Gastrocnemius medialis (tissue), 4 donors: ENCODE results near the gene CCDC12. TPM values are rescaled to one million over a fixed set of nuclear protein-coding genes. Genes with fewer than 3 reads are reported as not detected.

Experiments
- ATAC-seq, 2 donors: fragments of 150-250 bp; one replicate each; pipeline ENCODE4 v1.9.1; 2016
- DNase-seq, 2 donors: peaks; one replicate each; pipeline ENCODE4 v3.0.0-alpha.2; 2019
- H3K27ac ChIP-seq, 4 donors: fragments of 200-600 bp; sonication (generic); 1 replicate in 1 of 4; 2 replicates in 3 of 4; pipeline ENCODE4 v1.5.1; 2016 to 2018; ENCODE audit warnings: mild to moderate bottlenecking in 2 of 4, moderate library complexity in 1 of 4
- H3K27me3 ChIP-seq, 3 donors: fragments of 200-600 bp; sonication (generic) in 2 of 3; 1 replicate in 1 of 3; 2 replicates in 2 of 3; pipeline versions ENCODE4 v1.5.1 to v1.6.0; 2016 to 2019; ENCODE audit warnings: mild to moderate bottlenecking in 1 of 3, moderate library complexity in 1 of 3
- H3K36me3 ChIP-seq, 2 donors: fragments of 200-600 bp; sonication (generic) in 1 of 2; one replicate each; pipeline ENCODE4 v1.5.1; 2017 to 2018
- H3K4me1 ChIP-seq, 2 donors: fragments of 200-600 bp; sonication (generic) in 1 of 2; one replicate each; pipeline ENCODE4 v1.5.1; 2016 to 2017; ENCODE audit warnings: mild to moderate bottlenecking in 2 of 2
- H3K4me3 ChIP-seq, 4 donors: fragments of 200-600 bp; sonication (generic) in 3 of 4; 1 replicate in 1 of 4; 2 replicates in 3 of 4; pipeline ENCODE4 v1.5.1; 2016 to 2019; ENCODE audit warnings: mild to moderate bottlenecking in 2 of 4
- H3K9me3 ChIP-seq, 3 donors: fragments of 200-600 bp; sonication (generic) in 2 of 3; 1 replicate in 1 of 3; 2 replicates in 2 of 3; pipeline ENCODE4 v1.5.1; 2016 to 2019
- POLR2A ChIP-seq, 2 donors: fragments of 450-650 bp; IDR thresholded peaks; one replicate each; pipeline ENCODE4 v1.6.1; 2017; ENCODE audit warnings: antibody characterized with exemption in 2 of 2, mild to moderate bottlenecking in 2 of 2, moderate library complexity in 2 of 2
- in situ Hi-C, 4 donors: fragments of 200-750 bp; cut with MboI; loops; one replicate each; pipeline versions ENCODE4 v1.15.0 to v1.8.0; 2017; ENCODE audit warnings: low sequenced_read_pairs in 4 of 4
- intact Hi-C: fragments of 100-400 bp; cut with DNase I; formaldehyde crosslinking; loops from one replicate; pipeline ENCODE4 v1.15.1; 2023; ENCODE audit warnings: low total_unique reads
- total RNA-seq, 4 donors: library from RNA; depleted of rRNA; stranded (reverse); fragments of >200 nt; gene quantifications; one replicate each; pipeline versions ENCODE4 v1.1.0 to v1.2.3, GENCODE V29; 2016
- TF ChIP-seq, protein P1 (sequence below), 5 experiments: fragments of 450-650 bp in 3 of 5; fragments of 200-600 bp in 2 of 5; sonication (generic) in 2 of 5; IDR thresholded peaks in 4 of 5; conservative IDR thresholded peaks in 1 of 5; 1 replicate in 4 of 5; 2 replicates in 1 of 5; pipeline ENCODE4 v1.5.1; 2016 to 2019; ENCODE audit warnings: antibody characterized with exemption in 5 of 5, mild to moderate bottlenecking in 3 of 5, moderate library complexity in 3 of 5

CCDC12 gene
- total RNA-seq, 4 donors from 2014 or later, result 24.6 to 32.0 (median 29.0) TPM

DNA sequence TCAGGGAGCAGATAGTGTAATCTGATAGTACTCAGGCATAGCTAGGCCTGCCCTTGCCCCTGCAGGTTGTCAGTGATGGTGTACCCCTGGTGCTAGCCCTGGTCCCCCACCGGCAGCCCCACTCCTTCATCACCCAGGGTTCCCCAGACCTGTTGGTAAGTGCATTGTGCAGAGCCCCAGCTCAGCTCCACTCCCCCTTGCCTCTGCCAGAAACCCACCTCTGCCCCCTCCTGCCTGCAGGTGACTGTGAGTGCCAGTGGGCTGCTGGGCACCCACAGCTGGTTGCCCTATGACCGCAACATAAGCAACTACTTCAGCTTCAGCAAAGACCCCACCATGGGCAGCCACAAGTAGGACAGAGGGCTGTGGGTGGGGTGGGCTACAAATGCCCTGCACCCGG, 30.5 kb upstream of the CCDC12 start:
- no peak for TF ChIP-seq POLR2A (IDR thresholded peaks at IDR 0.05)
- TF ChIP-seq, protein P1, sequence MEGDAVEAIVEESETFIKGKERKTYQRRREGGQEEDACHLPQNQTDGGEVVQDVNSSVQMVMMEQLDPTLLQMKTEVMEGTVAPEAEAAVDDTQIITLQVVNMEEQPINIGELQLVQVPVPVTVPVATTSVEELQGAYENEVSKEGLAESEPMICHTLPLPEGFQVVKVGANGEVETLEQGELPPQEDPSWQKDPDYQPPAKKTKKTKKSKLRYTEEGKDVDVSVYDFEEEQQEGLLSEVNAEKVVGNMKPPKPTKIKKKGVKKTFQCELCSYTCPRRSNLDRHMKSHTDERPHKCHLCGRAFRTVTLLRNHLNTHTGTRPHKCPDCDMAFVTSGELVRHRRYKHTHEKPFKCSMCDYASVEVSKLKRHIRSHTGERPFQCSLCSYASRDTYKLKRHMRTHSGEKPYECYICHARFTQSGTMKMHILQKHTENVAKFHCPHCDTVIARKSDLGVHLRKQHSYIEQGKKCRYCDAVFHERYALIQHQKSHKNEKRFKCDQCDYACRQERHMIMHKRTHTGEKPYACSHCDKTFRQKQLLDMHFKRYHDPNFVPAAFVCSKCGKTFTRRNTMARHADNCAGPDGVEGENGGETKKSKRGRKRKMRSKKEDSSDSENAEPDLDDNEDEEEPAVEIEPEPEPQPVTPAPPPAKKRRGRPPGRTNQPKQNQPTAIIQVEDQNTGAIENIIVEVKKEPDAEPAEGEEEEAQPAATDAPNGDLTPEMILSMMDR (IDR thresholded peaks at IDR 0.05 in 4 of 5, conservative IDR thresholded peaks at IDR 0.05 in 1 of 5), result no peak
- DNase-seq (no peak), ATAC-seq (no peak)
- in situ Hi-C loops (loop anchor here in 1 of 4 donors (25.0 kb wide), 1 partner anchor 320 kb away; the partner anchor contains the start of gene ALS2CL), intact Hi-C loops (no loop called here)
- no peaks in the 10 kb centered on the region for H3K9me3 ChIP-seq
- peaks cover 0 to 9% of the 10 kb centered on the region in 2 donors for H3K36me3 ChIP-seq
- H3K27ac ChIP-seq, result no peak overlapping the region
- H3K4me3 ChIP-seq, result no peak overlapping the region
- H3K27me3 ChIP-seq, result no peaks in the 10 kb centered on the region
- peaks cover 0 to 14% of the 10 kb centered on the region in 2 donors for H3K4me1 ChIP-seq

DNA sequence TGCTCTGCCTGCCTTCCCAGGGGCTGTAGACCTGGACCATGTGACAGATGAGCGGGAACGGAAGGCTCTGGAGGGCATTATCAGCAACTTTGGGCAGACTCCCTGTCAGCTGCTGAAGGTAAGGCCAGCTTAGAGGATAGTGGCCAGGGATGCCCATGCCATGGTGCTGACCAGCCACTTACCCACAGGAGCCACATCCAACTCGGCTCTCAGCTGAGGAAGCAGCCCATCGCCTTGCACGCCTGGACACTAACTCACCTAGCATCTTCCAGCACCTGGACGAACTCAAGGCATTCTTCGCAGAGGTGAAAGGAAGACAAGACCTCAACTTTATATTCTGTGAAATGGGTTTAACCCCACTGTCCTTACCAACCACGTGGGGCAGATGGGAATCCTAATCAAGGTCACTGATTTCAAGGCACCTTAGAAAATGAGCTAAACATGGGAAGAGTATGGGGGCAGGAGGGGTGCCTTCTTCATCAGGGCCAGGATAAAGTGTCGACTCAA, 29.7 kb upstream of the CCDC12 start:
- intact Hi-C loops (no loop called here), in situ Hi-C loops (loop anchor here in 1 of 4 donors (25.0 kb wide), 1 partner anchor 319 kb away; the partner anchor contains the start of gene ALS2CL)
- no peak overlapping the region for H3K27ac ChIP-seq
- no peaks in the 10 kb centered on the region for H3K9me3 ChIP-seq
- ATAC-seq (no peak), DNase-seq (no peak)
- H3K4me3 ChIP-seq, result no peak overlapping the region
- no peaks in the 10 kb centered on the region for H3K27me3 ChIP-seq
- TF ChIP-seq, protein P1 (IDR thresholded peaks at IDR 0.05 in 4 of 5, conservative IDR thresholded peaks at IDR 0.05 in 1 of 5), result no peak
- TF ChIP-seq POLR2A (IDR thresholded peaks at IDR 0.05), result no peak
- peaks cover 0 to 14% of the 10 kb centered on the region in 2 donors for H3K4me1 ChIP-seq
- peaks cover 0 to 16% of the 10 kb centered on the region in 2 donors for H3K36me3 ChIP-seq

DNA sequence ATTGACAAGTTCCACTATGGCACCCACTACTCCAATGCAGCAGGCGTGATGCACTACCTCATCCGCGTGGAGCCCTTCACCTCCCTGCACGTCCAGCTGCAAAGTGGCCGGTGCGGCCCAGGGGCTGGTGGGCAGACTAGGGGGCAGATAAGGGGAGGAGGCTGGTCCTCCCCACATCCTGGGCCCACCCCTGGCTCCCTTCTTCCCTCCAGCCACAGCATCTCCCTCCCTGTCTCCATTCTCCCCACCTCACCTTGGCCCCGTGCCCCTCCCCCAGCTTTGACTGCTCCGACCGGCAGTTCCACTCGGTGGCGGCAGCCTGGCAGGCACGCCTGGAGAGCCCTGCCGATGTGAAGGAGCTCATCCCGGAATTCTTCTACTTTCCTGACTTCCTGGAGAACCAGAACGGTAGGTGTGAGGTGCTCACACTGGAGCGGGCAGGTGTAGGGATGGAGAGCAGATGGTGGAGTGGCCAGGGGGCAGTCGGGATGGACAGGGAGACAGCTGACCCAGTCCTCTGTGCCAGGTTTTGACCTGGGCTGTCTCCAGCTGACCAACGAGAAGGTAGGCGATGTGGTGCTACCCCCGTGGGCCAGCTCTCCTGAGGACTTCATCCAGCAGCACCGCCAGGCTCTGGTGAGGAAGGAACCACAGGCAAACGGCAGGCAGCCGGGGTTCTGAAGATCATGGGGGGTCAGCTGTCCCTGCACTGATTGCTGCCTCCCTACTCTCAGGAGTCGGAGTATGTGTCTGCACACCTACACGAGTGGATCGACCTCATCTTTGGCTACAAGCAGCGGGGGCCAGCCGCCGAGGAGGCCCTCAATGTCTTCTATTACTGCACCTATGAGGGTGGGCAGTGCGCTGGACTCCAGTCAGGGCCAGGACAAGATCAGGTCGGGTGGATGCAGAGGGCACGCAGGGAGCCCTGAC, 28.9 kb upstream of the CCDC12 start:
- ATAC-seq, result no peak
- H3K36me3 ChIP-seq, result peaks cover 0 to 22% of the 10 kb centered on the region in 2 donors
- TF ChIP-seq POLR2A (IDR thresholded peaks at IDR 0.05), result no peak
- TF ChIP-seq, protein P1 (IDR thresholded peaks at IDR 0.05 in 4 of 5, conservative IDR thresholded peaks at IDR 0.05 in 1 of 5), result no peak
- H3K27ac ChIP-seq, result no peak overlapping the region
- no peak for DNase-seq
- no peaks in the 10 kb centered on the region for H3K9me3 ChIP-seq
- in situ Hi-C loops, result loop anchor here in 1 of 4 donors (25.0 kb wide), 1 partner anchor 318 kb away; the partner anchor contains the start of gene ALS2CL
- H3K27me3 ChIP-seq, result no peaks in the 10 kb centered on the region
- H3K4me3 ChIP-seq, result no peak overlapping the region
- H3K4me1 ChIP-seq, result peaks cover 0 to 14% of the 10 kb centered on the region in 2 donors
- intact Hi-C loops, result no loop called here

DNA sequence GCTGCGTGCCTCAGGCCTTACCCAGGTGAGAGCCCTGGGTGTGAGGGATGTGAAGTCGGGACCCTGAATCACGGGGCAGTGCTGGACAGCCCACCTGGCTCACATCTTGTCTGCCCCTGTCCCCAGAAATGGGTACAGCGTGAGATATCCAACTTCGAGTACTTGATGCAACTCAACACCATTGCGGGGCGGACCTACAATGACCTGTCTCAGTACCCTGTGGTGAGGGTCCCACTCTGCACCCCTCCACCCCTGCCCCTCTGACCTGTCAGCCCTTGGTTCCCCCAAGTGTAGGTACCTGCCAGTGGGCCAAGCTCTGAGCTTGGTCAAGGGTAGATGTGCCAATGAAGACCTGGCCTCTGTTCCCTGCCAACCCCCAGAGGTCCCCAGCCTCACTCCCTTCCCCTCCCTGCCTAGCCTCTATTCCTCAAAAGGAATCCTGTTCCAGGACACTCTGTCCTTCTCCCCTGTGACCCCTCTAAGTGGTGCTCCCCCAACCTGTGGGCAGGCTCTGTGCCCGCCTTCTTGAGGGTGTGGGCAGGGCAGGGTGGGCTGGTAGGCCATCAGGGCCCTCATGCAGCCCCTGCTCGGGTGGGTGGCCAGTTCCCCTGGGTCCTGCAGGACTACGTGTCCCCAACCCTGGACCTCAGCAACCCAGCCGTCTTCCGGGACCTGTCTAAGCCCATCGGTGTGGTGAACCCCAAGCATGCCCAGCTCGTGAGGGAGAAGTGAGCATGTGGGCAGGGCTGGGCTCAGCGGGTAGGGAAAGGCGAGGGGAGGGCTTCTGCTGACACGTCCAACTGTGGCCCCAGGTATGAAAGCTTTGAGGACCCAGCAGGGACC, 28.0 kb upstream of the CCDC12 start:
- no peak for ATAC-seq
- H3K4me3 ChIP-seq, result no peak overlapping the region
- no peak for TF ChIP-seq POLR2A (IDR thresholded peaks at IDR 0.05)
- TF ChIP-seq, protein P1 (IDR thresholded peaks at IDR 0.05 in 4 of 5, conservative IDR thresholded peaks at IDR 0.05 in 1 of 5), result no peak
- intact Hi-C loops (no loop called here), in situ Hi-C loops (loop anchor here in 1 of 4 donors (25.0 kb wide), 1 partner anchor 317 kb away; the partner anchor contains the start of gene ALS2CL)
- no peak for DNase-seq
- H3K9me3 ChIP-seq, result no peaks in the 10 kb centered on the region
- peaks cover 0 to 8% of the 10 kb centered on the region in 2 donors for H3K4me1 ChIP-seq
- H3K27ac ChIP-seq, result no peak overlapping the region
- H3K36me3 ChIP-seq, result peaks cover 0 to 29% of the 10 kb centered on the region in 2 donors
- no peaks in the 10 kb centered on the region for H3K27me3 ChIP-seq
